Pancreas (tissue), 10 donors: ENCODE results near the gene BGN. TPM values are rescaled to one million over a fixed set of nuclear protein-coding genes. Genes with fewer than 3 reads are reported as not detected.

Source experiments
- ATAC-seq, 4 donors: fragments of 200-7000 bp; cut with Tn5 transposase; one replicate each; pipeline versions ENCODE4 v1.8.0 to v1.9.1; 2020; ENCODE audit warnings: mild to moderate bottlenecking in 4 of 4, moderate library complexity in 4 of 4
- DNase-seq, 6 donors: peaks; one replicate each; pipeline ENCODE4 v3.0.0-alpha.2; 2020
- FAIRE-seq: peaks from 2 replicates; lab custom pipeline; 2012; peaks lifted over from hg19 to GRCh38; lab: Jason Lieb, UNC
- H3K27ac ChIP-seq, 4 donors: fragments of 200-600 bp; sonication (generic); 1 replicate in 3 of 4; 2 replicates in 1 of 4; pipeline versions ENCODE4 v1.5.0 to v1.8.0; 2020
- H3K27me3 ChIP-seq, 4 donors: fragments of 200-600 bp; one replicate each; pipeline ENCODE4 v1.8.0; 2021
- H3K36me3 ChIP-seq, 3 donors: fragments of 200-600 bp; sonication (generic) in 1 of 3; one replicate each; pipeline versions ENCODE4 v1.5.0 to v1.8.0; 2020 to 2021
- H3K4me1 ChIP-seq, 3 donors: fragments of 200-600 bp; one replicate each; pipeline ENCODE4 v1.8.0; 2021
- H3K4me3 ChIP-seq, 4 donors: fragments of 200-600 bp; sonication (generic) in 2 of 4; one replicate each; pipeline versions ENCODE4 v1.5.0 to v1.8.0; 2020 to 2021
- H3K9me3 ChIP-seq, 4 donors: fragments of 200-600 bp; one replicate each; pipeline ENCODE4 v1.8.0; 2021
- WGBS, 2 donors: extraction: QIAGEN DNeasy Blood & Tissue Kit; methylation state at CpG; one replicate each; pipeline ENCODE4 v1.1.7; 2013; 5-methylcytosine and 5-hydroxymethylcytosine counted together
- intact Hi-C, 3 donors: fragments of 100-400 bp; cut with DNase I; formaldehyde crosslinking; loops; one replicate each; pipeline versions ENCODE4 v1.11.1 to v1.14.2; 2022
- polyA plus RNA-seq, 2 donors: library from polyadenylated mRNA; stranded (reverse); fragments of 200-250 nt; gene quantifications; one replicate each; pipeline ENCODE4 v1.2.3, GENCODE V29; 2013
- total RNA-seq, 6 donors: library from RNA; stranded (reverse); fragmentation: NEBNext Ultra II Directional in 4 of 6; extraction: Animal tissue kit (Norgen Biotek cat#: 25700) in 4 of 6; gene quantifications; one replicate each; pipeline versions ENCODE4 v1.2.1 to v1.2.4, GENCODE V29; 2021 to 2023
- TF ChIP-seq, protein P1 (sequence below), 4 donors: fragments of 200-600 bp; sonication (generic) in 3 of 4; IDR thresholded peaks; one replicate each; pipeline versions ENCODE4 v1.5.0 to v1.8.0; 2021; ENCODE audit warnings: antibody characterized with exemption in 4 of 4
- donor health status: healthy with polysubstance abuse.
- donor health status: DM: no; HTN: no; CAD: no; lungs with moderate emphysema.
- donor health status: DM: no; HTN: no; CAD: no.
- donor health status: control.
- donor health status: control.
- donor health status: Bipolar disorder and iron deficiency.
- donor health status: DM: yes; HTN: yes; CAD: no.
- donor health status: DM: no; HTN: no; CAD: no.
- donor health status: DM: no; HTN: no; CAD: no.
- donor health status: DM: yes; HTN: yes; CAD: no.

Gene BGN
- total and polyA plus RNA-seq, 8 donors: 4.0 to 113 (median 20.4) TPM

DNA sequence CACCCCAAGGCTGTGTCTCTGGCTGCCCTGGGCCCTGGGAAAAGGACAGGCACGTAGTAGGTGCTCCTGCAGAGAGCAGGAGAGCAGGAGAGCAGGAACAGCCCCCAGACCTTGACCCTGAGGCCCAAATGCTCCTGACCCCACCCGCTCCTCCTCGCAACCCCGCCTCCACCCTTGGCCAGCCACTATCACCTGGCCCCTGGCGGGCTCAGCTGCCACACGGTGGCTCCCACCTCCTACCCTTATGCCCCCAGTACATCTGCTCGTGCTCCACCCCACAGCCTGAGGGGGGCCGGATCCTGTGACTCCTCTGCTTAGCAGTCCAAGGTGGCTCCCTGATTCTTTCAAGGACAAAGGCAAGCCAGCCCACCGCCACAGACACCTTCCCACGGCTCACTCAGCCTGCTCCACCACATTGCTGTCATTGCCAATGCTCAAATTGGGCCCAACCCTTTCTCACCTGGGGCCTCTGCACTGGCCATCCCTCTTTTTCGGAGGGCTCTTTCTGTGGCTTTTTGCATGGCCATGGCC lies 19.0 kb upstream of the BGN start:
- Histone ChIP-seq H3K4me1 (no peaks in the 10 kb centered on the region), H3K9me3 (no peaks in the 10 kb centered on the region), H3K27ac (no peak overlapping the region), H3K27me3 (no peaks in the 10 kb centered on the region), H3K4me3 (no peak overlapping the region), H3K36me3 (no peaks in the 10 kb centered on the region)
- FAIRE-seq (no peak), DNase-seq (no peak), ATAC-seq (no peak)
- intact Hi-C loops: no loop called here
- TF ChIP-seq, protein P1, sequence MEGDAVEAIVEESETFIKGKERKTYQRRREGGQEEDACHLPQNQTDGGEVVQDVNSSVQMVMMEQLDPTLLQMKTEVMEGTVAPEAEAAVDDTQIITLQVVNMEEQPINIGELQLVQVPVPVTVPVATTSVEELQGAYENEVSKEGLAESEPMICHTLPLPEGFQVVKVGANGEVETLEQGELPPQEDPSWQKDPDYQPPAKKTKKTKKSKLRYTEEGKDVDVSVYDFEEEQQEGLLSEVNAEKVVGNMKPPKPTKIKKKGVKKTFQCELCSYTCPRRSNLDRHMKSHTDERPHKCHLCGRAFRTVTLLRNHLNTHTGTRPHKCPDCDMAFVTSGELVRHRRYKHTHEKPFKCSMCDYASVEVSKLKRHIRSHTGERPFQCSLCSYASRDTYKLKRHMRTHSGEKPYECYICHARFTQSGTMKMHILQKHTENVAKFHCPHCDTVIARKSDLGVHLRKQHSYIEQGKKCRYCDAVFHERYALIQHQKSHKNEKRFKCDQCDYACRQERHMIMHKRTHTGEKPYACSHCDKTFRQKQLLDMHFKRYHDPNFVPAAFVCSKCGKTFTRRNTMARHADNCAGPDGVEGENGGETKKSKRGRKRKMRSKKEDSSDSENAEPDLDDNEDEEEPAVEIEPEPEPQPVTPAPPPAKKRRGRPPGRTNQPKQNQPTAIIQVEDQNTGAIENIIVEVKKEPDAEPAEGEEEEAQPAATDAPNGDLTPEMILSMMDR (IDR thresholded peaks at IDR 0.05): no peak
- WGBS, 2 donors: 82 to 86% methylated on average over 11 of the region's 11 CpGs

DNA sequence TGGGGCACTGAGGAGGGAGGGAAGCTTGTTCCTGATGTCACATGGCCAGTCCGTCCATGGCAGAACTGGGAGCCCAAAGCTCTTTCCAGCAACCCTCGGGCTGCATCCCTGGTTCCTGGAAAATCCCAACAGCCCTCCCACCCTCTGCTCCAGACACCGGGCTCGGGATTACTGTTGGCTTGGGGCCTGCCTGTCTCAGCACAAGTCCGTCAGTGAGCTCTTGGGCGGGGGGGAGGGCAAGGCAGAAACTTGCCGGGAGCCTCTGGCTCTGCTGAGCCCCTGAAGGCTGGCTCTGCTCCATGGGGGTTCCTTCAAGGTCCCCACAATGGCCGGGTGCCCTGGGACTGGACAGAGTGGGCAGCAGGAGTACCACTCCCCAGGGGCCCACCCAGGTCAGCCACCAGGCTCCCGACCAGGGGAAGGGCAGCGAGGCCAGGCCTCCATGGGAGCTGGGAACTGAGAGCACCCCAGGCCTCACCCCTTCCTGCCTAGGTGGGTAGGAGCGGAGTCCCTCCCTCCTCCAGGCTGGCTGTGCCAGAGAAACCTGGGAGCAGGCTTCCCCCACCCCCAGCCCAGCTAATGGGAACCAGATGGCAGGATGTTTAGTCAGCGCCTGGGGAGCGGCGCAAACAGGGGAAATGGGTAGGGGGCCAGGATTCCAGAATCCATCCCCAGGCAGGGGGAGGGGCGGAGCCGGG lies 18.0 kb upstream of the BGN start:
- no peak for DNase-seq
- H3K27me3 ChIP-seq: no peaks in the 10 kb centered on the region
- no peak overlapping the region for H3K27ac ChIP-seq
- H3K4me1 ChIP-seq: no peaks in the 10 kb centered on the region
- TF ChIP-seq, protein P1 (IDR thresholded peaks at IDR 0.05): no peak
- no peak overlapping the region for H3K4me3 ChIP-seq
- FAIRE-seq: no peak
- intact Hi-C loops: no loop called here
- no peaks in the 10 kb centered on the region for H3K9me3 ChIP-seq
- peak in 2 of 4 donors; percentile 16 to 22 for ATAC-seq
- 77 to 78% methylated on average over 13 to 16 of the region's 16 CpGs for WGBS, 2 donors
- H3K36me3 ChIP-seq: no peaks in the 10 kb centered on the region

DNA sequence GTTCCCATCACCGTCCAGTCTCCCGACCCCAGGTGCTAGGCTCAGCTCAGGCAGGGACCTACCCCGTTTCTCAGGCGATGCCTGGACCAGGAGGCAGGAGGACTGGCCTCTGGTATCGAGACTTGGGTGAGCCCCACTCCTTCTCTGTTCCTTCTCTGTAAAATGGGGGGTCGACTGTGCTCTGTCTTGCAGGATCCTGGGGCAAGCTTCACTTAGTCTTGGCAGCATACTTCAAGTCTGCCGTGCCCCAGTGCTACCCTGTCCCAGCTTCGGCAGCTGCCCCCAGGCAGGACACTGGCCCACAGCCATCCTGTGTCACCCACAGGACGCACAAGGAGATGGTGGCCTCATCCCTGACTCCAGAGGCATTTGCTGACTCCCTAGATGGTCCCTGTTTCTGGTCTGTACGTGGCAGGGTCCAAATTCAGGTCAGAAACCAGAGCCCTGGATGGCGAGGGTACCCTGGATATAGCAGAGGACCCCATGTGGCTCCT lies 17.4 kb upstream of the BGN start:
- no peak for ATAC-seq
- TF ChIP-seq, protein P1 (IDR thresholded peaks at IDR 0.05): no peak
- Histone ChIP-seq H3K27ac (no peak overlapping the region), H3K36me3 (no peaks in the 10 kb centered on the region), H3K4me3 (no peak overlapping the region), H3K9me3 (no peaks in the 10 kb centered on the region), H3K27me3 (no peaks in the 10 kb centered on the region), H3K4me1 (no peaks in the 10 kb centered on the region)
- FAIRE-seq: no peak
- intact Hi-C loops: no loop called here
- 57 to 62% methylated on average over 9 to 11 of the region's 11 CpGs for WGBS, 2 donors
- DNase-seq: no peak

DNA sequence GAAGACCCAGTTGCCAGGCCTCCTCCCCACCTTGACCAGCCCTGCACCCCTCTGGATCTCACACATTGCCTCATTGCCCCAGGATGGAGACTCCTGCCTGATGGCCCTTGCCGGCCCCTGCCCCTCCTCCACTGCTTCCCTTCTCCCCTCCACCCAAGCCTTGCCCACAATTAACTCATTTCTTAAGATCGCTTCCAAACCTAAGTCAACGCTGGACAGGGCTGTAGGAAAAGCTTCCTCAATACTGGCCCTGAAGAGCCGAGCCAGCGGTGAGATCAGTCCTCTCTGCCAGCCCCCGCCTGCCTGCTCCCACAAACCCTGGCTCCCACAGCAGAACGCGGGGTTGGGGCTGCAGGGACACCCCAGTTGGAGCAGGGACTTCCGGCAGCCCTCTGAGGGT lies 16.9 kb upstream of the BGN start:
- DNase-seq (no peak), FAIRE-seq (no peak), ATAC-seq (no peak)
- H3K4me1 ChIP-seq: no peaks in the 10 kb centered on the region
- TF ChIP-seq, protein P1 (IDR thresholded peaks at IDR 0.05): no peak
- 72 to 81% methylated on average over 9 of the region's 9 CpGs for WGBS, 2 donors
- intact Hi-C loops: no loop called here
- H3K9me3 ChIP-seq: no peaks in the 10 kb centered on the region
- H3K27ac ChIP-seq: no peak overlapping the region
- no peaks in the 10 kb centered on the region for H3K27me3 ChIP-seq
- no peaks in the 10 kb centered on the region for H3K36me3 ChIP-seq
- H3K4me3 ChIP-seq: no peak overlapping the region

DNA sequence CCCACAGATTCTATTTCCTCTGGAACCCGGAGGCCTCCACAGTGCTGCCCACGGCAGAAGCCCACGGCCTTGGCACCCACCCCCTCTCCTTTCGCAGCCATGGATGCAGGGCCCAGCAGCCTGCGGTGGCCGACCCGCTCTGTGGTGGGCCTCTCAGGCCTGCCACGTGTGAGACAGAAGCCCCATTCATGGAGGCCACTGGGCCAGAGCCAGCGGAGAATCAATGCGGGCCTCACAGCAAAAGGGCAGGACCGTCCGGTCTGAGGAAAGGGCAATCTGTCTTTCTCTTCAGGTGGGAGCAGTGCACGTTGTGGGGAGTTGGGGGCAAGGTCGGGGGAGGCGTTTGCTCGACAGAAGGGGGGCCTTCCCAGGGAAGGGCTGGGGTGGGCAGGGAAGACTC lies 16.0 kb upstream of the BGN start:
- Histone ChIP-seq H3K36me3 (no peaks in the 10 kb centered on the region), H3K27ac (no peak overlapping the region), H3K4me1 (no peaks in the 10 kb centered on the region), H3K4me3 (no peak overlapping the region), H3K27me3 (no peaks in the 10 kb centered on the region), H3K9me3 (no peaks in the 10 kb centered on the region)
- intact Hi-C loops: no loop called here
- DNase-seq (no peak), FAIRE-seq (no peak), ATAC-seq (no peak)
- WGBS, 2 donors: 46 to 55% methylated on average over 16 of the region's 16 CpGs
- TF ChIP-seq, protein P1 (IDR thresholded peaks at IDR 0.05): no peak
